Adrenal gland (tissue), 12 donors: ENCODE data around the gene BBS9. TPM values are rescaled to one million over a fixed set of nuclear protein-coding genes. Genes with fewer than 3 reads are reported as not detected.

ENCODE experiments used
- DNase-seq, 7 donors: peaks; one replicate each; pipeline ENCODE4 v3.0.0-alpha.2; 2019 to 2020
- H3K27ac ChIP-seq, 5 donors: fragments of 200-600 bp; sonication (generic) in 4 of 5; 1 replicate in 3 of 5; 2 replicates in 2 of 5; pipeline versions ENCODE4 v1.5.1 to v1.8.0; 2016 to 2020; ENCODE audit warnings: mild to moderate bottlenecking in 1 of 5
- H3K27me3 ChIP-seq: fragments of 200-600 bp; 2 replicates; pipeline ENCODE4 v1.8.0; 2021
- H3K36me3 ChIP-seq, 2 donors: fragments of 200-600 bp; replicated peaks in 1 of 2; 1 replicate in 1 of 2; 2 replicates in 1 of 2; pipeline versions ENCODE4 v1.5.1 to v1.8.0; 2018 to 2022
- H3K4me1 ChIP-seq, 2 donors: fragments of 200-600 bp; replicated peaks in 1 of 2; 1 replicate in 1 of 2; 2 replicates in 1 of 2; pipeline versions ENCODE4 v1.5.1 to v1.8.0; 2018 to 2021
- H3K4me3 ChIP-seq, 4 donors: fragments of 200-600 bp; sonication (generic) in 3 of 4; one replicate each; pipeline ENCODE4 v1.5.1; 2016 to 2018
- H3K9me3 ChIP-seq, 3 donors: fragments of 200-600 bp; sonication (generic) in 1 of 3; replicated peaks in 1 of 3; 1 replicate in 2 of 3; 2 replicates in 1 of 3; pipeline versions ENCODE4 v1.5.1 to v1.8.0; 2016 to 2021
- CTCF ChIP-seq, 6 experiments: fragments of 450-650 bp in 4 of 6; fragments of 200-600 bp in 2 of 6; sonication (generic) in 1 of 6; IDR thresholded peaks; 1 replicate in 5 of 6; 2 replicates in 1 of 6; pipeline versions ENCODE4 v1.5.1 to v1.8.0; 2016 to 2021; ENCODE audit warnings: antibody characterized with exemption in 6 of 6, mild to moderate bottlenecking in 2 of 6, moderate library complexity in 1 of 6
- POLR2A ChIP-seq, 2 donors: fragments of 450-650 bp; IDR thresholded peaks; one replicate each; pipeline ENCODE4 v1.6.1; 2017; ENCODE audit warnings: antibody characterized with exemption in 2 of 2, mild to moderate bottlenecking in 2 of 2, moderate library complexity in 1 of 2
- WGBS, 4 donors: extraction: QIAGEN DNeasy Blood & Tissue Kit in 2 of 4; methylation state at CpG; one replicate each; pipeline versions ENCODE4 v1.1.5 to v1.1.7; 2013 to 2017; 5-methylcytosine and 5-hydroxymethylcytosine counted together
- intact Hi-C, 2 donors: fragments of 100-400 bp; cut with DNase I; formaldehyde crosslinking; loops; one replicate each; pipeline versions ENCODE4 v1.14.1 to v1.15.0; 2022 to 2023
- polyA plus RNA-seq, 3 donors: library from polyadenylated mRNA; stranded (reverse); fragments of 200-250 nt in 2 of 3; fragments of 350-450 nt in 1 of 3; fragmentation: Illumina TruSeq in 1 of 3; extraction: RNeasy Lipid Tissue Mini Kit (QIAGEN cat#74804) in 1 of 3; gene quantifications; one replicate each; pipeline ENCODE4 v1.2.3, GENCODE V29; 2013 to 2014
- total RNA-seq, 9 donors: library from RNA; depleted of rRNA in 4 of 9; stranded (reverse); fragments of >200 nt in 4 of 9; fragments of 120-200 nt in 1 of 9; fragmentation: NEBNext Ultra II Directional in 1 of 9; extraction: Animal tissue kit (Norgen Biotek cat#: 25700) in 1 of 9; gene quantifications; one replicate each; pipeline versions ENCODE4 v1.1.0 to v1.2.4, GENCODE V29; 2013 to 2023
- donor health status: healthy with polysubstance abuse.
- donor health status: Bipolar disorder and iron deficiency.
- donor health status: DM: yes; HTN: yes; CAD: no.
- donor health status: DM: no; HTN: no; CAD: no.
- donor health status: DM: no; HTN: no; CAD: no.
- donor health status: DM: yes; HTN: yes; CAD: no.

BBS9 gene
- total and polyA plus RNA-seq, 12 donors = 5.6 to 39.4 (median 21.7) TPM

- intact Hi-C loops = no loop called here
- Histone ChIP-seq H3K4me1 (no peaks in the 10 kb centered on the region), H3K9me3 (peaks cover 0 to 8% (median 0%) of the 10 kb centered on the region in 3 donors), H3K27ac (no peak overlapping the region), H3K36me3 (no peaks in the 10 kb centered on the region), H3K27me3 (no peaks in the 10 kb centered on the region), H3K4me3 (no peak overlapping the region)
- WGBS, 4 donors = 48 to 68% (median 60%) methylated on average over 4 of the region's 4 CpGs
- no peak for DNase-seq
- TF ChIP-seq POLR2A (IDR thresholded peaks at IDR 0.05) = no peak
- no peak for TF ChIP-seq CTCF (IDR thresholded peaks at IDR 0.05)
Measured at GRCh38 chr7:33536398-33537103, 407.2 kb downstream of the BBS9 start.

GRCh38 chr7:33537104-33537477 lies 407.7 kb downstream of the BBS9 start:
- H3K27me3 ChIP-seq = no peaks in the 10 kb centered on the region
- H3K4me3 ChIP-seq = no peak overlapping the region
- H3K9me3 ChIP-seq = peaks cover 0 to 8% (median 0%) of the 10 kb centered on the region in 3 donors
- H3K27ac ChIP-seq = no peak overlapping the region
- no peak for TF ChIP-seq CTCF (IDR thresholded peaks at IDR 0.05)
- no peak for TF ChIP-seq POLR2A (IDR thresholded peaks at IDR 0.05)
- WGBS, 4 donors = 87 to 92% (median 88%) methylated on average over 3 of the region's 3 CpGs
- no peak for DNase-seq
- H3K4me1 ChIP-seq = no peaks in the 10 kb centered on the region
- no peaks in the 10 kb centered on the region for H3K36me3 ChIP-seq
- intact Hi-C loops = no loop called here

GRCh38 chr7:33539198-33539597 lies 409.8 kb downstream of the BBS9 start:
- TF ChIP-seq CTCF (IDR thresholded peaks at IDR 0.05) (no peak), POLR2A (IDR thresholded peaks at IDR 0.05) (no peak)
- no peak for DNase-seq
- Histone ChIP-seq H3K4me3 (no peak overlapping the region), H3K9me3 (peaks cover 0 to 8% (median 0%) of the 10 kb centered on the region in 3 donors), H3K27me3 (no peaks in the 10 kb centered on the region), H3K27ac (no peak overlapping the region), H3K36me3 (no peaks in the 10 kb centered on the region), H3K4me1 (no peaks in the 10 kb centered on the region)
- 74 to 99% (median 97%) methylated on average over 2 of the region's 2 CpGs for WGBS, 4 donors
- intact Hi-C loops = no loop called here

GRCh38 chr7:33539659-33540400 lies 410.5 kb downstream of the BBS9 start:
- intact Hi-C loops = no loop called here
- DNase-seq = no peak
- Histone ChIP-seq H3K27me3 (no peaks in the 10 kb centered on the region), H3K36me3 (no peaks in the 10 kb centered on the region), H3K4me1 (no peaks in the 10 kb centered on the region), H3K4me3 (no peak overlapping the region), H3K9me3 (peaks cover 0 to 8% (median 0%) of the 10 kb centered on the region in 3 donors), H3K27ac (no peak overlapping the region)
- WGBS, 4 donors = 65 to 76% (median 73%) methylated on average over 3 of the region's 3 CpGs
- TF ChIP-seq POLR2A (IDR thresholded peaks at IDR 0.05) (no peak), CTCF (IDR thresholded peaks at IDR 0.05) (no peak)
